ENCODE measurements around the gene ELL3.
A peak's percentile ranks its signal among the peaks of the same experiment; 100 is the strongest.
"Not testable (repeated sequence)": the region's sequence is repeated elsewhere in the genome, so short reads cannot be mapped to it uniquely, and the experiment has no call there.

ELL3 gene

GRCh38 chr15:43776718-43777266 lies at the start of gene ELL3:
TSS of gene ELL3 (minus strand) at chr15:43776966. CDS start at chr15:43776901, 65 bp downstream.
- no peaks in the 10 kb centered on the region for H3K9me3 ChIP-seq
- H3K4me3 ChIP-seq: peak within 1 kb of the TSS; percentile 59
- H3K27me3 ChIP-seq (ENCODE audit: low read depth): no peaks in the 10 kb centered on the region
- in situ Hi-C loops (cut with MboI; ENCODE audit: low sequenced_read_pairs): no loop called here
- H3K36me3 ChIP-seq (replicated peaks): peaks cover 23% of the 10 kb centered on the region
- DNase-seq (ENCODE audit: low spot score in 2 of 2): peak; percentile 67 to 90
- peaks cover 20% of the 10 kb centered on the region for H3K4me1 ChIP-seq

- in situ Hi-C loops (cut with MboI; ENCODE audit: low sequenced_read_pairs): no loop called here
- Histone ChIP-seq H3K36me3 (replicated peaks) (peaks cover 13% of the 10 kb centered on the region), H3K4me3 (no peak overlapping the region; the same call in 1 of the 2 replicates), H3K27me3 (ENCODE audit: low read depth) (no peaks in the 10 kb centered on the region), H3K9me3 (peaks cover 3% of the 10 kb centered on the region; the same call in 1 of the 2 replicates), H3K4me1 (peaks cover 38% of the 10 kb centered on the region)
- no peak for DNase-seq (ENCODE audit: low spot score in 2 of 2)
These were observed 49.3 kb upstream of the ELL3 start for GRCh38 chr15:43826029-43826507.

- in situ Hi-C loops (cut with MboI; ENCODE audit: low sequenced_read_pairs); DNase-seq (ENCODE audit: low spot score in 2 of 2); H3K9me3 ChIP-seq; H3K4me3 ChIP-seq; H3K27me3 ChIP-seq (ENCODE audit: low read depth): not testable (repeated sequence)
- peaks cover 17% of the 10 kb centered on the region for H3K36me3 ChIP-seq (replicated peaks)
- H3K4me1 ChIP-seq: peaks cover 32% of the 10 kb centered on the region
These were observed 48.5 kb upstream of the ELL3 start for GRCh38 chr15:43825305-43825704.

- H3K27me3 ChIP-seq (ENCODE audit: low read depth): no peaks in the 10 kb centered on the region
- peak; percentile 94 for DNase-seq (ENCODE audit: low spot score in 2 of 2)
- H3K4me1 ChIP-seq: peaks cover 24% of the 10 kb centered on the region
- peaks cover 3% of the 10 kb centered on the region; the same call in 1 of the 2 replicates for H3K9me3 ChIP-seq
- in situ Hi-C loops (cut with MboI; ENCODE audit: low sequenced_read_pairs): no loop called here
- peak within 1 kb of the TSS; percentile 74 for H3K4me3 ChIP-seq
- H3K36me3 ChIP-seq (replicated peaks): peaks cover 15% of the 10 kb centered on the region
These were observed 47.8 kb upstream of the ELL3 start, which contains the start of gene MFAP1 for GRCh38 chr15:43824302-43825246. TSS of gene MFAP1 (minus strand) at chr15:43824690. CDS start at chr15:43824569, 121 bp downstream.

GRCh38 chr15:43821505-43821904 lies 44.7 kb upstream of the ELL3 start:
- peaks cover 3% of the 10 kb centered on the region; the same call in 1 of the 2 replicates for H3K9me3 ChIP-seq
- no peak for DNase-seq (ENCODE audit: low spot score in 2 of 2)
- peaks cover 17% of the 10 kb centered on the region for H3K36me3 ChIP-seq (replicated peaks)
- H3K4me1 ChIP-seq: peaks cover 9% of the 10 kb centered on the region
- H3K27me3 ChIP-seq (ENCODE audit: low read depth): no peaks in the 10 kb centered on the region
- H3K4me3 ChIP-seq: no peak overlapping the region
- in situ Hi-C loops (cut with MboI; ENCODE audit: low sequenced_read_pairs): no loop called here

- H3K4me3 ChIP-seq; H3K27me3 ChIP-seq (ENCODE audit: low read depth); in situ Hi-C loops (cut with MboI; ENCODE audit: low sequenced_read_pairs); H3K9me3 ChIP-seq; H3K4me1 ChIP-seq; DNase-seq (ENCODE audit: low spot score in 2 of 2): not testable (repeated sequence)
- H3K36me3 ChIP-seq (replicated peaks): peaks cover 70% of the 10 kb centered on the region
These were observed 38.3 kb upstream of the ELL3 start for GRCh38 chr15:43815064-43815463.

- DNase-seq (ENCODE audit: low spot score in 2 of 2): no peak
- in situ Hi-C loops (cut with MboI; ENCODE audit: low sequenced_read_pairs): no loop called here
- Histone ChIP-seq H3K9me3 (no peaks in the 10 kb centered on the region), H3K4me3 (no peak overlapping the region), H3K27me3 (ENCODE audit: low read depth) (no peaks in the 10 kb centered on the region), H3K36me3 (replicated peaks) (peaks cover 88% of the 10 kb centered on the region), H3K4me1 (no peaks in the 10 kb centered on the region)
These were observed 32.4 kb upstream of the ELL3 start for GRCh38 chr15:43808960-43809678.

- no peak for DNase-seq (ENCODE audit: low spot score in 2 of 2)
- Histone ChIP-seq H3K4me1 (no peaks in the 10 kb centered on the region), H3K4me3 (no peak overlapping the region), H3K27me3 (ENCODE audit: low read depth) (no peaks in the 10 kb centered on the region), H3K36me3 (replicated peaks) (peaks cover 83% of the 10 kb centered on the region), H3K9me3 (no peaks in the 10 kb centered on the region)
- in situ Hi-C loops (cut with MboI; ENCODE audit: low sequenced_read_pairs): no loop called here
These were observed 31.7 kb upstream of the ELL3 start for GRCh38 chr15:43808435-43808950.

GRCh38 chr15:43802676-43803075 lies 25.9 kb upstream of the ELL3 start:
- H3K27me3 ChIP-seq (ENCODE audit: low read depth); H3K4me1 ChIP-seq; in situ Hi-C loops (cut with MboI; ENCODE audit: low sequenced_read_pairs); DNase-seq (ENCODE audit: low spot score in 2 of 2); H3K9me3 ChIP-seq; H3K4me3 ChIP-seq: not testable (repeated sequence)
- peaks cover 64% of the 10 kb centered on the region for H3K36me3 ChIP-seq (replicated peaks)

GRCh38 chr15:43800286-43801141 lies 23.7 kb upstream of the ELL3 start, which contains the start of gene HYPK:
TSS of gene HYPK (plus strand) at chr15:43800599. CDS start at chr15:43800623, 24 bp downstream.
- Histone ChIP-seq H3K4me1 (peaks cover 6% of the 10 kb centered on the region), H3K27me3 (ENCODE audit: low read depth) (no peaks in the 10 kb centered on the region), H3K4me3 (peak within 1 kb of the TSS; percentile 75), H3K36me3 (replicated peaks) (peaks cover 61% of the 10 kb centered on the region), H3K9me3 (no peaks in the 10 kb centered on the region)
- in situ Hi-C loops (cut with MboI; ENCODE audit: low sequenced_read_pairs): no loop called here
- peak; percentile 72 to 94 for DNase-seq (ENCODE audit: low spot score in 2 of 2)

- Histone ChIP-seq H3K9me3 (no peaks in the 10 kb centered on the region), H3K4me3 (peak within 1 kb of the TSS; percentile 75), H3K4me1 (peaks cover 6% of the 10 kb centered on the region), H3K27me3 (ENCODE audit: low read depth) (no peaks in the 10 kb centered on the region), H3K36me3 (replicated peaks) (peaks cover 61% of the 10 kb centered on the region)
- no peak for DNase-seq (ENCODE audit: low spot score in 2 of 2)
- in situ Hi-C loops (cut with MboI; ENCODE audit: low sequenced_read_pairs): no loop called here
These were observed 23.1 kb upstream of the ELL3 start, which contains the start of gene SERINC4 for GRCh38 chr15:43799945-43800285. TSS of gene SERINC4 (minus strand) at chr15:43800220. CDS start at chr15:43799986, 234 bp downstream.

- peaks cover 61% of the 10 kb centered on the region for H3K36me3 ChIP-seq (replicated peaks)
- no peak overlapping the region for H3K4me3 ChIP-seq
- H3K4me1 ChIP-seq: peaks cover 6% of the 10 kb centered on the region
- no peaks in the 10 kb centered on the region for H3K9me3 ChIP-seq
- DNase-seq (ENCODE audit: low spot score in 2 of 2): no peak
- in situ Hi-C loops (cut with MboI; ENCODE audit: low sequenced_read_pairs): no loop called here
- H3K27me3 ChIP-seq (ENCODE audit: low read depth): no peaks in the 10 kb centered on the region
These were observed 22.6 kb upstream of the ELL3 start for GRCh38 chr15:43799209-43799944.

Measured in HAP-1 (cell line).